OCI-M1 (cell line): ENCODE data around the gene FAM193B.
"Not testable (repeated sequence)": the region's sequence is repeated elsewhere in the genome, so short reads cannot be mapped to it uniquely, and the experiment has no call there.

Experiments
- DNase-seq: peaks from one replicate; lab custom pipeline; 2025; lab: John Stamatoyannopoulos, UW

Gene FAM193B

GRCh38 chr5:177576169-177576568 lies 21.8 kb upstream of the FAM193B start:
- DNase-seq = no peak

- DNase-seq = no peak
Measured at GRCh38 chr5:177575488-177575887, 21.1 kb upstream of the FAM193B start.

GRCh38 chr5:177569894-177570293 lies 15.5 kb upstream of the FAM193B start:
- no peak for DNase-seq

- DNase-seq = no peak
Measured at GRCh38 chr5:177568326-177568725, 14.0 kb upstream of the FAM193B start.

GRCh38 chr5:177565046-177565445 lies 10.7 kb upstream of the FAM193B start:
- DNase-seq = no peak

GRCh38 chr5:177559446-177559941 lies 5.1 kb upstream of the FAM193B start:
- not testable (repeated sequence) for DNase-seq

- no peak for DNase-seq
Measured at GRCh38 chr5:177557796-177558195, 3.4 kb upstream of the FAM193B start.

- DNase-seq = peak; percentile 81
Measured at GRCh38 chr5:177557041-177557647, 2.8 kb upstream of the FAM193B start.

GRCh38 chr5:177555665-177556064 lies 1.3 kb upstream of the FAM193B start:
- DNase-seq = no peak

- no peak for DNase-seq
Measured at GRCh38 chr5:177555228-177555627, 865 bp upstream of the FAM193B start.

- peak; percentile 48 for DNase-seq
Measured at GRCh38 chr5:177553671-177554429, 513 bp downstream of the FAM193B start.

GRCh38 chr5:177552839-177553455 lies 1.4 kb downstream of the FAM193B start:
- DNase-seq = no peak

- no peak for DNase-seq
Measured at GRCh38 chr5:177550122-177550521, 4.2 kb downstream of the FAM193B start.

- DNase-seq = no peak
Measured at GRCh38 chr5:177548495-177548894, 5.9 kb downstream of the FAM193B start.

GRCh38 chr5:177547736-177548135 lies 6.6 kb downstream of the FAM193B start:
- no peak for DNase-seq

GRCh38 chr5:177546258-177546741 lies 8.1 kb downstream of the FAM193B start:
- DNase-seq = peak; percentile 60

- DNase-seq = peak; percentile 80
Measured at GRCh38 chr5:177545487-177546257, 8.7 kb downstream of the FAM193B start.

GRCh38 chr5:177542816-177543465 lies 11.4 kb downstream of the FAM193B start:
- no peak for DNase-seq

GRCh38 chr5:177540438-177540837 lies 13.9 kb downstream of the FAM193B start:
- no peak for DNase-seq

GRCh38 chr5:177539411-177539810 lies 15.0 kb downstream of the FAM193B start:
- DNase-seq = no peak

GRCh38 chr5:177538876-177539275 lies 15.5 kb downstream of the FAM193B start:
- no peak for DNase-seq
